GM18498 (cell line): ENCODE measurements around the gene GPT2.

ENCODE experiments used
- ATAC-seq: cut with Tn5 transposase; IDR thresholded peaks from one replicate; pipeline ENCODE4 v1.9.1; 2021; ENCODE audit warnings: mild to moderate bottlenecking, moderate library complexity; ENCODE audit not compliant: unreplicated experiment

Gene GPT2

DNA sequence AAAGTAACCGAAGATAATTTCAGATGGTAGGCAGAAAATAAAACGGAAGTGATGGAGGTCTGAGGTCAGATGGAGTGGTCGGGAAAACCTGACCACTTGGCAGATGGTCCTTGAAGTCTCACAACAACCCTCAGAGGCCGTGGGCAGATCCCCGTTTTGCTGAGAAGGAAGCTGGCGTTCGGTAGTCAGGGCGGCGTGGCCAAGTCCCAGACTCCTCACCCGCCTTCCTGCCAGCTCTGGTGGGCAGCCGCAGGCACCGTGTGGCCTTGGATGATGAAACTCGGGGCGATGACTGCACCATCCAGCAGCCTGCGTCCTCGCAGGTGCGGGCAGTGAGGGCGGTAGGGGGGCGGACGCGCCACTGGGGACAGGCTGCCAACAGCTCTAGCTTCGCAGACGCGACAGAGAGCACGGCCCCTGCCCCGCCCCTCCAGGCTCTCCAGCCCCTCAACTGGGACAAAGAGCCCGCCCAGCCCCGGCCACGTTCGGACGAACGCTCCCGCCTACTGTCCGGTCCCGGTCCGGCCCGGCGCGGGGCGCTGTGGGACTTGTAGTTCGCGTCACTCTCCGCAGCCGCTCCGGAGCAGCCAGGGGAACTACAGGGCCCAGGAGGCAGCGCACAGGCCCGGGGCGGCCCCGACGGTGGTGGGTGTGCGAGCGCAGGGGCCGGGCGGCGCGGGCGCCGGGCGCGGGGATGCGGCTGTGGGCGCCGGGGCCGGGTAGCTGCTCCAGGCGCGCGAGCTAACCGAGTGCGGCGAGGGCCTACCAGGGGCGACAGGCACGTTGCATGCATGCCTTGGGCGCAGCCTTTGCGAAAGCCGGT lies at the start of gene GPT2:
Gene GPT2 (plus strand): TSS at position 673 of the 823 bp plus-strand sequence. CDS start 354 bp downstream, outside the sequence.
- peak; percentile 99 for ATAC-seq

DNA sequence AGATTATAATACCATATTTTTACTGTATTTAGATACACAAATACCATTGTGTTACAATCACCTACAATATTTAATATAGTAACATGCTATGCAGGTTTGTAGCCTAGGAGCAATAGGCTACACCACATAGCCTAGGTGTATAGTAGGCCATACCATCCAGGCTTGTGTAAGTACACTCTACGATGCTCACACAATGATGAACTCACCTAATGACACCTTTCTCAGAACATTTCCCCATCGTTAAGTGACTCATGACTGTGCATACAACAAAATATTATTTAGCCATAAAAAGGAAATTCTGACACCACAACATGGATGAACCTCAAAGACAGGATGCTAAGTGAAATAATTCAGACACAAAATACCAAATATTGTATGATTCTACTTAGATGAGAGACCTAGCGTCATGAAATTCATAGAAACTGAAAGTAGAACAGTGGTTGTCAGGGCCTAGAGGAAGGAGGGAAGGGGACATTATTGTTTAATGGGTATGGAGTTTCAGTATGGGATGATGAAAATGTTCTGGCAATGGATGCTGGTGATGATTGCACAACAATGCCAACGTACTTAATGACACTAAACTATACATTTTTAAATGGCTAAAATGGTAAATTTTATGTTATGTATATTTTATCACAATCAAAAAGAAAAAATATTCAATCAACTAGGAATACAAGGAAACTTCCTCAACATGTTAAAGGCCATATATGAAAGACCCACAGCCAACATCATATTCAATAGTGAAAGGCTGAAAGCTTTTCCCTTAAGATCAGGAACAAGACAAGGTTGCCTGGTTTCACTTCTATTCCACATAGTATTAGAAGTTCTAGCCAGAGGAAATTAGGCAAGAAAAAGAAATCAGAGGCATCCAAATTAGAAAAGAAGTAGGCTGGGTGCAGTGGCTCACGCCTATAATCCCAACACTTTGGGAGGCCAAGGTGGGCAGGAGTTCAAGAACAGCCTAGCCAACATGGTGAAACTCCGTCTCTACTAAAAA lies 47.3 kb upstream of the GPT2 start:
- ATAC-seq = no peak

- ATAC-seq = no peak
Measured at GRCh38 chr16:46839986-46840443, 44.1 kb upstream of the GPT2 start.

GRCh38 chr16:46842192-46842895 lies 41.8 kb upstream of the GPT2 start:
- ATAC-seq = no peak

GRCh38 chr16:46843898-46844642 lies 40.1 kb upstream of the GPT2 start:
- no peak for ATAC-seq

- ATAC-seq = no peak
Measured at GRCh38 chr16:46844771-46845170, 39.4 kb upstream of the GPT2 start.

- ATAC-seq = no peak
Measured at GRCh38 chr16:46845952-46846351, 38.2 kb upstream of the GPT2 start.

DNA sequence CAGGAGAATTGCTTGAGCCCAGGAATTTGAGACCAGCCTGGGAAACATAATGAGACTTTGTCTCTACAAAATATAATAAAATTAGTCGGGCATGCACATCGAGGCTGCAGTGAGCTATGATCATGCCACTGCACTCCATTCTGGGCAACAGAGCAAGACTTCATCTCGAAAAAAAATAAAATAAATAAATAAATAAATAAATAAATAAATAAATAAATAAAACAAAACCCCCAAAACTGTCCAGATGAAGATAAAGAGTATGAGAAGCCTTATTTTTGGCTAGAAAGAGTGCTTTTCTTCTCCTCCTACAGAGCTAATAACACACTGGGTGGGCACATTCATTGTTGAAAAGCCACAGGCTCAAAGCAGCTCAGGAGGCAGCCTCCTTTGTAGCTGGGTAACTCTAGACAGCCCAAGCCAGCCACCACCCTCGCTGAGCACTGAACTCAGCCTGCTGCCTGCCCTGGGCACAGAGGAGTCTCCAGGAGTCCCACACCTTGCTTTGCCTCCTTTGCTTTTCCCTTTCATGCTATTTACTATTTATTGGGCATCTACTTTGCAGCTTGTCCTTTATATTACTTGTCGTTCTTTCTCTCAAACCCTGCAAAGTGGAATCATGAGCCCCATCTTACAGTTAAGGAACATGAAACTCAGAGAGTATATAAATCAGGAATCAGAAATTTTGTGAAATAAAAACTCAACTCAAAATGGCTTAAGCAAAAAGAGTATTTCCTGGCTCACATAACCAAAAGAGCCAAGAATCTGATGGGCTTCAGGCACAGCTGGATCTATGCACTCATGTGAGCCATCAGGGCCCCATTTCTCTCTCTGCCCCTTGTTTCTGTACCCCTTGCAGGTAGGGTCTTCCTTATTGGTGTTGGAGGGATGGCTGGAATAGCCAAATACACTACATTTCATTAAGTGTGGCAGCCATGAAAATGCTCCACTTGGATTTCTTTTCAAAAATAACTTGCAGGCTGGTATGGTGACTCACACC lies 35.1 kb upstream of the GPT2 start:
- no peak for ATAC-seq

DNA sequence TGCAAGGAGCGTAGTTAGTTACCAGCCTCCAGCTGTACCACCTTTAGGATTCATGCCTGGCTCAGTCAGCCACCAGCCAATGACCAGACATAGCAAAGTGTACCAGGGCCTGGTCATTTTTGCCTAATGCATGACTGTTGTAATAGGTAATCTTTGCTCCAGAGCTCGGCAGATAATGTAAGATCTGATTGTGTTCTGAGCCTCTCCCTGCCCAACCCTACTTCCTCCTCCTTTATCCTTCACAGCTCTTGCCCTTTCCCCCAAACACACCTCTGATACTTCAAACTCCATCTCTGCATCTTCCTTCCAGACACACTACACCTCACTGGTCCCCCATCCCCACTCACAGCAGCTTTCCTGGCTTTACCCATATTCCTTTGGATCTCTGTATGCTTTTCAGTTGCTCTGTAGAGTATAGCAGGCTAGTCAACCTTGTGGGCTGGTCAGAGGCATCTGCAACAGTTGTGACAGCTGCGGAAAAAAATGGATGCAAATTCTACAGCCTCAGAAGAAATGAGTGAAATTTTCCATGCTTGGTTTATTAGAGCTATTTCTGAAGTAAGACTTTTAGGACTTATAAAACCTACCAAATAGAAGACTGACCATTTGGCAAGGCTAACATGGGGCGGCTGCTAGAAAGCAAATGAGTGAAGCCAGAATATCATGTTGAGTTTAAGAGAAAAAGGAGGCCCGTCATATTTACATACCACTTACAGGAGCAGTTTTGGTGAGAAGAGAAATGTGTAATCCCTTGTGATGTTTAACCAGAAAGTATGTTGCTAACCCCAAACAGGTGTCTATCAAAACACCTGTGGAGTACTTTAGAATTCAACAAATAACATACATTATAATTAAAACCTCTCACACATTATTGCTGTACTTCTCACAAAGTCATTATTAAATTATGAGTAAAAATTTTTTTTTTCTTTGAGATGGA lies 33.3 kb upstream of the GPT2 start:
- ATAC-seq = peak; percentile 45

- no peak for ATAC-seq
Measured at GRCh38 chr16:46852130-46852529, 32.0 kb upstream of the GPT2 start.

- ATAC-seq = peak; percentile 70
Measured at GRCh38 chr16:46853713-46854443, 30.3 kb upstream of the GPT2 start.

GRCh38 chr16:46854846-46855245 lies 29.3 kb upstream of the GPT2 start:
- no peak for ATAC-seq

DNA sequence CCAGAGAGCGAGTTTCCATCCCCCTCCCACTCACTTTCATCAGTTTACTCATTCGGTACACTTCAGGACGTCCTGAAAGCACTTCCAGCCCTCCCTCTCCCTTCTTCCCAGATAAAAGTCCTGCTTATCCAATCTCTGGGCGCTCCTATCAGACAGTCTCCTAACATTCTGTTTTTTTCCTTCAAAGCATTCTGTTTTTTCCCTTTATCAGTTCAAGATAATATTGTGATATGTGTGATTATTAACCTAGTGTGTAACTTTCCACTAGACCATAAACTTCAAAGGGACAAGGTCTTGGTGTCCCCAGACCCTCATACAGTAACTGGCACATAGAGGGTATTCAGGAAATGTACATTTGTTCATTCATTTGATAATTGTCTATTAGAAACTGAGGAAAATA lies 28.8 kb upstream of the GPT2 start:
- ATAC-seq = no peak

- no peak for ATAC-seq
Measured at GRCh38 chr16:46857368-46857945, 26.7 kb upstream of the GPT2 start.

DNA sequence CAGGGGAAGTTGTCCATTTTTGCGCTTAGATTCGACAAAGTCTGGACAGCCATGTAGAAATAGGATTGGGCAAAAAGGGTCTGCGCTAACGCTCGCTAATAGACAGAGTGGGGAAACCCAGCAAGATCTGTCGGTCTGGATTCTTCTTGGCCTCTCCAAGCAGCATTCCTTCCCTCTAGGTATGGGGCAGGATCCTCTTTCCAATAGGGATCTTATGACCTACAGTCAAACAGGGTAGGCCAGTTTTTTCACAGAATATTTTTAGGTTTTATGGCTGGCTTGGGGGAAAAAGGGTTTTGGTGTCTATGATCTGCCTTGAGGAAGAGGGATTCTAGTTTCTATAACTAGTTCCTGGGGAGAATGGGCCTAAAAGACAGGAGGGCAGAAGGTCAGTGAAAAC lies 26.0 kb upstream of the GPT2 start:
- ATAC-seq = no peak

GRCh38 chr16:46859719-46860152 lies 24.4 kb upstream of the GPT2 start:
- ATAC-seq = no peak
